ENCODE measurements around the gene SLC38A5. TPM values are rescaled to one million over a fixed set of nuclear protein-coding genes. Genes with fewer than 3 reads are reported as not detected.

The SLC38A5 gene
- total RNA-seq, 1 donor from 2014 or later, result 36.0 TPM

- peak; percentile 23 for FAIRE-seq
- peaks cover 14% of the 10 kb centered on the region for H3K79me2 ChIP-seq (ENCODE audit: insufficient read depth, low read length)
Measured at GRCh38 chrX:48508400-48509244, 38.6 kb upstream of the SLC38A5 start, which contains the start of gene PORCN. TSS of gene PORCN (plus strand) at chrX:48508992. CDS start at chrX:48509821, 829 bp downstream.

GRCh38 chrX:48507246-48507645, 37.2 kb upstream of the SLC38A5 start:
- Histone ChIP-seq H3K9ac (ENCODE audit: low read length) (no peak overlapping the region), H3K36me3 (ENCODE audit: insufficient read depth, low read length) (no peaks in the 10 kb centered on the region), H3K9me3 (ENCODE audit: insufficient read depth, low read depth, low read length) (no peaks in the 10 kb centered on the region), H3K79me2 (ENCODE audit: insufficient read depth, low read length) (peaks cover 14% of the 10 kb centered on the region), H3K27ac (ENCODE audit: low read depth, low read length) (no peak overlapping the region), H3K4me1 (ENCODE audit: insufficient read depth, low read length) (peaks cover 10% of the 10 kb centered on the region), H3K27me3 (ENCODE audit: insufficient read depth, low read length) (no peaks in the 10 kb centered on the region), H3K4me2 (ENCODE audit: low read length) (no peak overlapping the region), H2AFZ (ENCODE audit: low read depth, low read length) (no peak overlapping the region), H4K20me1 (ENCODE audit: insufficient read depth, low read length) (no peaks in the 10 kb centered on the region), H3K4me3 (ENCODE audit: insufficient read depth, low read depth, low read length) (no peak overlapping the region)
- Mint-ChIP-seq H3K4me1 (ENCODE audit: low read depth, unreplicated experiment) (peaks cover 10% of the 10 kb centered on the region), H3K27me3 (ENCODE audit: low read depth, unreplicated experiment) (no peaks in the 10 kb centered on the region), H3K27ac (ENCODE audit: unreplicated experiment) (no peak overlapping the region), H3K4me3 (ENCODE audit: unreplicated experiment) (peak overlapping the region; percentile 71), H3K9me3 (ENCODE audit: unreplicated experiment) (no peaks in the 10 kb centered on the region), H3K36me3 (ENCODE audit: low read depth, unreplicated experiment) (no peaks in the 10 kb centered on the region)
- DNase-seq (ENCODE audit: low read depth) (no peak), FAIRE-seq (no peak)
- TF ChIP-seq CTCF (IDR thresholded peaks at IDR 0.05; ENCODE audit: insufficient read depth, low read depth, low read length) (no peak), EZH2 (IDR thresholded peaks at IDR 0.05; ENCODE audit: insufficient read depth, low read length) (no peak)

More at GRCh38 chrX:48508400-48509244, 38.6 kb upstream of the SLC38A5 start, which contains the start of gene PORCN:
- H3K27ac ChIP-seq (ENCODE audit: low read depth, low read length), result peak within 1 kb of the TSS; percentile 62
- H3K9ac ChIP-seq (ENCODE audit: low read length), result peak within 1 kb of the TSS; percentile 88
- H3K36me3 ChIP-seq (ENCODE audit: insufficient read depth, low read length), result no peaks in the 10 kb centered on the region
- Mint-ChIP-seq H3K27me3 (ENCODE audit: low read depth, unreplicated experiment) (no peaks in the 10 kb centered on the region), H3K27ac (ENCODE audit: unreplicated experiment) (peak within 1 kb of the TSS; percentile 41), H3K9me3 (ENCODE audit: unreplicated experiment) (no peaks in the 10 kb centered on the region), H3K36me3 (ENCODE audit: low read depth, unreplicated experiment) (peaks cover 2% of the 10 kb centered on the region), H3K4me3 (ENCODE audit: unreplicated experiment) (peak within 1 kb of the TSS; percentile 92), H3K4me1 (ENCODE audit: low read depth, unreplicated experiment) (peaks cover 4% of the 10 kb centered on the region)
- H3K4me2 ChIP-seq (ENCODE audit: low read length), result peak within 1 kb of the TSS; percentile 92
- no peaks in the 10 kb centered on the region for H3K9me3 ChIP-seq (ENCODE audit: insufficient read depth, low read depth, low read length)
- H3K27me3 ChIP-seq (ENCODE audit: insufficient read depth, low read length), result no peaks in the 10 kb centered on the region
- H4K20me1 ChIP-seq (ENCODE audit: insufficient read depth, low read length), result no peaks in the 10 kb centered on the region
- peak within 1 kb of the TSS; percentile 69 for H3K4me3 ChIP-seq (ENCODE audit: insufficient read depth, low read depth, low read length)
- TF ChIP-seq EZH2 (IDR thresholded peaks at IDR 0.05; ENCODE audit: insufficient read depth, low read length) (no peak), CTCF (IDR thresholded peaks at IDR 0.05; ENCODE audit: insufficient read depth, low read depth, low read length) (no peak)
- no peak for DNase-seq (ENCODE audit: low read depth)
- H2AFZ ChIP-seq (ENCODE audit: low read depth, low read length), result peak within 1 kb of the TSS; percentile 59
- H3K4me1 ChIP-seq (ENCODE audit: insufficient read depth, low read length), result peaks cover 10% of the 10 kb centered on the region

- H3K9me3 Mint-ChIP-seq (ENCODE audit: unreplicated experiment), result no peaks in the 10 kb centered on the region
- H3K4me3 Mint-ChIP-seq (ENCODE audit: unreplicated experiment), result no peak overlapping the region
Measured at GRCh38 chrX:48505481-48505880, 35.4 kb upstream of the SLC38A5 start.

More at GRCh38 chrX:48505481-48505880, 35.4 kb upstream of the SLC38A5 start:
- Histone ChIP-seq H3K27ac (ENCODE audit: low read depth, low read length) (no peak overlapping the region), H3K27me3 (ENCODE audit: insufficient read depth, low read length) (no peaks in the 10 kb centered on the region), H3K79me2 (ENCODE audit: insufficient read depth, low read length) (peaks cover 14% of the 10 kb centered on the region), H3K4me1 (ENCODE audit: insufficient read depth, low read length) (peaks cover 10% of the 10 kb centered on the region), H3K9me3 (ENCODE audit: insufficient read depth, low read depth, low read length) (no peaks in the 10 kb centered on the region), H4K20me1 (ENCODE audit: insufficient read depth, low read length) (no peaks in the 10 kb centered on the region), H3K36me3 (ENCODE audit: insufficient read depth, low read length) (no peaks in the 10 kb centered on the region), H3K9ac (ENCODE audit: low read length) (no peak overlapping the region), H3K4me3 (ENCODE audit: insufficient read depth, low read depth, low read length) (no peak overlapping the region), H2AFZ (ENCODE audit: low read depth, low read length) (no peak overlapping the region), H3K4me2 (ENCODE audit: low read length) (no peak overlapping the region)
- no peak for DNase-seq (ENCODE audit: low read depth)
- no peaks in the 10 kb centered on the region for H3K27me3 Mint-ChIP-seq (ENCODE audit: low read depth, unreplicated experiment)
- H3K27ac Mint-ChIP-seq (ENCODE audit: unreplicated experiment), result no peak overlapping the region
- peak; percentile 17 for FAIRE-seq
- no peak for TF ChIP-seq CTCF (IDR thresholded peaks at IDR 0.05; ENCODE audit: insufficient read depth, low read depth, low read length)
- no peak for TF ChIP-seq EZH2 (IDR thresholded peaks at IDR 0.05; ENCODE audit: insufficient read depth, low read length)
- peaks cover 10% of the 10 kb centered on the region for H3K4me1 Mint-ChIP-seq (ENCODE audit: low read depth, unreplicated experiment)
- H3K36me3 Mint-ChIP-seq (ENCODE audit: low read depth, unreplicated experiment), result no peaks in the 10 kb centered on the region
